Measurements from ENCODE around the gene STX1A. TPM values are rescaled to one million over a fixed set of nuclear protein-coding genes. Genes with fewer than 3 reads are reported as not detected.
A peak's percentile ranks its signal among the peaks of the same experiment; 100 is the strongest.

STX1A gene
- total and polyA plus RNA-seq, 8 donors, result 2.3 to 95.7 (median 9.6) TPM

DNA sequence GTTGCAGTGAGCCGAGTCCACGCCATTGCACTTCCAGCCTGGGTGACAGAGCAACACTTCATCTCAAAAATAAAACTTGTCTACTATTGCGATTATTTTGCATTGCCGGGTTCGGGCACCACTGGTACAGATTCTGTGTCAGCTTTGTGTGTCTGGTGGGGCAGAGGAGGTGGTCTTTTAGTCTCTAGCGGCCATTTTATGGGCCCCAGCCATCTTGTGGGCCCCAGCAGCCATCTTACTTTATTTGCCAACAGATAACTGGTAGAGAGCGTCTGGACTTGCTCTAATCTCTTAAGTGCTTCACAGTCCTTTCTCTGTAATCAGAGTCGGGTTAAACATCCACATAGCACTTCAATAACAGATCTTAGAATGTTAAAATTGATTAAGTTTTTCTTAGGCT is 31.2 kb downstream of the STX1A start:
- 87 to 92% methylated on average over 8 of the region's 8 CpGs for WGBS, 2 donors
- Histone ChIP-seq H3K9me3 (no peaks in the 10 kb centered on the region), H3K27me3 (no peaks in the 10 kb centered on the region), H3K36me3 (peaks cover 0 to 22% (median 0%) of the 10 kb centered on the region in 3 donors), H3K4me3 (no peak overlapping the region), H3K27ac (no peak overlapping the region), H3K4me1 (no peaks in the 10 kb centered on the region)
- no peak for ATAC-seq
- no peak for DNase-seq
- intact Hi-C loops (cut with DNase I), result no loop called here
- TF ChIP-seq, protein P1, sequence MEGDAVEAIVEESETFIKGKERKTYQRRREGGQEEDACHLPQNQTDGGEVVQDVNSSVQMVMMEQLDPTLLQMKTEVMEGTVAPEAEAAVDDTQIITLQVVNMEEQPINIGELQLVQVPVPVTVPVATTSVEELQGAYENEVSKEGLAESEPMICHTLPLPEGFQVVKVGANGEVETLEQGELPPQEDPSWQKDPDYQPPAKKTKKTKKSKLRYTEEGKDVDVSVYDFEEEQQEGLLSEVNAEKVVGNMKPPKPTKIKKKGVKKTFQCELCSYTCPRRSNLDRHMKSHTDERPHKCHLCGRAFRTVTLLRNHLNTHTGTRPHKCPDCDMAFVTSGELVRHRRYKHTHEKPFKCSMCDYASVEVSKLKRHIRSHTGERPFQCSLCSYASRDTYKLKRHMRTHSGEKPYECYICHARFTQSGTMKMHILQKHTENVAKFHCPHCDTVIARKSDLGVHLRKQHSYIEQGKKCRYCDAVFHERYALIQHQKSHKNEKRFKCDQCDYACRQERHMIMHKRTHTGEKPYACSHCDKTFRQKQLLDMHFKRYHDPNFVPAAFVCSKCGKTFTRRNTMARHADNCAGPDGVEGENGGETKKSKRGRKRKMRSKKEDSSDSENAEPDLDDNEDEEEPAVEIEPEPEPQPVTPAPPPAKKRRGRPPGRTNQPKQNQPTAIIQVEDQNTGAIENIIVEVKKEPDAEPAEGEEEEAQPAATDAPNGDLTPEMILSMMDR (IDR thresholded peaks at IDR 0.05), result no peak
- FAIRE-seq, result no peak

DNA sequence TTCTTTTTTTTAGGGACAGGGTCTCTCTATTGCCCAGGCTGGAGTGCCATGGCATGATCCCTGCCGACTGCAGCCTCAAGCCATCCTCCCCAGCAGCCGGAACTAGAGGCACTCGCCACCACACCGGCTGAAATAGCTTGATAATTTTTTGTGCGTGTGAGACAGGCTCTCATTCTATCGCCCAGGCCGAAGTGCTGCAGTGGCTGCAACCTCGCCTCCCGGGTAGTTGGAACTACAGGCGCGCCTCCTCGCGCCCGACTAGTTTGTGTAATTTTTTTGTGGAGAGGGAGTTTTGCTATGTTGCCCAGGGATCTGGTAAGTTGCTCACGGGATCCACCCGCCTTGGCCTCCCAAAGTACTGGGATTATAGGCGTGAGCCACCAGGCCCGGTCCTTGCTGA is 34.2 kb downstream of the STX1A start:
- WGBS, 2 donors, result 94 to 96% methylated on average over 18 of the region's 18 CpGs

DNA sequence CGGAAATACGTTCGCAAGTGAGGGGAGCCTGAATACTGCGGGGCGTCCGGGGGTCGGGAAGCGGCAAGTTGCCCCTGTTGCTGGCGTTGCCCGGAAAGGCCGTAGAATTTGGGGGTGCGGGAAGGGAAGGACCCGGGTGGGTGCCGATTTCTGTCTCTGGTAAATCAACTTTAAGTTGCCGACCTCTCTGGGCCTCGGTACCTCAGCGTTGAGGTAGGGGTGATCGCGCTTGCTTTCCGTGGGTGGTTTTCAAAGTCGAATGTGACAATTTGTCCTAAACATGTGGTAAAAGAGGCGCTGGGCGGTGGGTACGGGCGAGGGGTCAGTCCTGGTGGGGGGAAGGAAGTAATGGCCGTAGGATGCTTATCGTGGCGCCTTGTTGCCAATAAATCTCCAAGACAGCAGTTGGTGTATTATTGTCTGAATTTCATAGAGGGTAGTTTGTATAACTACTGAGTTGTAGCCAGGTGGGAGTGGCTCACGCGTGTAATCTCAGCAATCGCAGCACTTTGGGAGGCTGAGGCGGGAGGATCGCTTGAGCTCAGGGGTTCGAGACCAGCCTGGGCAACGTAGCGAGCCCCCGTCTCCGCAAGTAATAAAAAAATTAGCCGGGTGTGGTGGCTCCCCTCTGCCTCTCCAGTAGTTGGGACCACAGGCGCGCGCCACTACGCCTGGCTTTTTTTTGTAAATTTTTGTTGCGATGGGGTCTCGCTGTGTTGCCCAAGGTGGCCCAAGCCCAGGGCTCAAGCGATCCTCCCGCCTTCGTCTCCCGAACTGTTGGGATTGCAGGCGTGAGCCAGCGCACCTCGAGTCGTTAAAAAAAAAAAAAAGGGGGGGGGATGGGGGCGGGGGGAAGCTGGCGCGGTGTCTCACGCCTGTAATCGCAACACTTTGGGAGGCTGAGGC is 35.4 kb downstream of the STX1A start:
- Histone ChIP-seq H3K9me3 (no peaks in the 10 kb centered on the region), H3K4me3 (peak overlapping the region; percentile 91 to 95 (median 95))
- WGBS, 2 donors, result 20 to 21% methylated on average over 58 of the region's 58 CpGs

More for the DNA sequence above, 34.2 kb downstream of the STX1A start:
- Histone ChIP-seq H3K36me3 (peaks cover 0 to 5% (median 0%) of the 10 kb centered on the region in 3 donors), H3K27me3 (no peaks in the 10 kb centered on the region), H3K27ac (no peak overlapping the region), H3K9me3 (no peaks in the 10 kb centered on the region), H3K4me3 (no peak overlapping the region), H3K4me1 (peaks cover 8 to 14% (median 10%) of the 10 kb centered on the region in 3 donors)
- TF ChIP-seq, protein P1 (IDR thresholded peaks at IDR 0.05), result no peak
- ATAC-seq, result no peak
- FAIRE-seq, result no peak
- intact Hi-C loops (cut with DNase I), result no loop called here
- DNase-seq, result no peak

DNA sequence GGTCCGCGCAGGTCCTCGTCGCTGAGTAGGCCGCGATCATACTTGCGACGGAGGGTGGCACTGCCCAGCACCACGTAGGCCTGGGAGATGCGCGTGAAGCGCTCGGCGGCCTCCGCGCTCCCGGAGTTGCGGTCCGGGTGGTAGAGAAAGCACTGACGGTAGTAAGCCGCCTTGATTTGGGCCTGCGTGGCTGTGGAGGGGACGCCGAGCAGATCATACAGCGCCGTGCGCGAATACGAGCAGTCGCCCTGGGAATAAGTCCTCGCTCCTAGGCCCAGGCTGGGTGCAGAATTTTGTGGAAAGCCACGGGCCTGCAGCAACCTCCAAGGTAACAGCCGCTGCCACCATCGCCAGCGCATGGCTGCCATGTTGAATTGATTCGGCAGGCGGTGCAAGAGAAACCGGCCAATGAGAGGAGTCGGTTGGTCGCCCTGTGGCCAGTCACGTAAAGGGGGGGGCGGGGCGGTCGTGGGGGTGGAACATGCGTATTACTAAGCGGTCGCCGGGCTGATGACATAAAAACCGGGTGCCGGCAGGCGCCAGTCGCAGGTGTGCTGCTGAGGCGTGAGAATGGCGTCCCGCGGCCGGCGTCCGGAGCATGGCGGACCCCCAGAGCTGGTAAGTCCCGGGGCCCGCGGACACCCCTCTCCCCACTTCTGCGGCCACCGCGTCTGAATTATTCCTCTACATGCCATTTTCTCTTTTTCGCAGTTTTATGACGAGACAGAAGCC is 36.2 kb downstream of the STX1A start, which contains the start of the genes BUD23 and DNAJC30:
TSS of gene BUD23 (plus strand) at position 542 of the 732 bp plus-strand sequence. CDS start at position 571, 29 bp downstream.
TSS of gene DNAJC30 (minus strand) at position 398 of the 732 bp plus-strand sequence. CDS start at position 368, 30 bp downstream.
- 0% methylated on average over 68 of the region's 68 CpGs for WGBS, 2 donors
- Histone ChIP-seq H3K4me3 (peak within 1 kb of the TSS; percentile 91 to 95 (median 95)), H3K36me3 (peaks cover 0 to 3% (median 0%) of the 10 kb centered on the region in 3 donors), H3K27ac (peak within 1 kb of the TSS; percentile 69 to 92 (median 76)), H3K9me3 (no peaks in the 10 kb centered on the region), H3K4me1 (peaks cover 8 to 14% (median 12%) of the 10 kb centered on the region in 3 donors), H3K27me3 (no peaks in the 10 kb centered on the region)
- intact Hi-C loops (cut with DNase I), result no loop called here
- ATAC-seq (peak; percentile 97 to 99 (median 98)), DNase-seq (peak; percentile 96 to 98 (median 97)), FAIRE-seq (no peak)
- TF ChIP-seq, protein P1 (IDR thresholded peaks at IDR 0.05), result no peak

More for the DNA sequence above, 35.4 kb downstream of the STX1A start:
- ATAC-seq (peak in 3 of 4 donors; percentile 6 to 15 (median 7)), FAIRE-seq (no peak), DNase-seq (no peak)
- peaks cover 8 to 14% (median 12%) of the 10 kb centered on the region in 3 donors for H3K4me1 ChIP-seq
- TF ChIP-seq, protein P1 (IDR thresholded peaks at IDR 0.05), result no peak
- intact Hi-C loops (cut with DNase I), result no loop called here
- no peaks in the 10 kb centered on the region for H3K27me3 ChIP-seq
- peaks cover 0 to 5% (median 0%) of the 10 kb centered on the region in 3 donors for H3K36me3 ChIP-seq
- H3K27ac ChIP-seq, result peak overlapping the region; percentile 51 to 92 (median 73)

Data from pancreas (tissue), 10 donors.